Transverse colon (tissue), 4 donors: ENCODE data around the gene LY6G6C. TPM values are rescaled to one million over a fixed set of nuclear protein-coding genes. Genes with fewer than 3 reads are reported as not detected.

Experiments used
- DNase-seq: peaks from one replicate; pipeline ENCODE4 v3.0.0-alpha.2; 2019
- H3K27ac ChIP-seq, 4 donors: fragments of 200-600 bp; sonication (generic); 2 replicates each; pipeline ENCODE4 v1.5.1; 2016 to 2018; ENCODE audit warnings: inconsistent platforms in 4 of 4
- H3K27me3 ChIP-seq: fragments of 200-600 bp; sonication (generic); 2 replicates; pipeline ENCODE4 v1.5.1; 2017; ENCODE audit warnings: inconsistent platforms
- H3K36me3 ChIP-seq, 4 donors: fragments of 200-600 bp; sonication (generic); 2 replicates each; pipeline ENCODE4 v1.5.1; 2017 to 2019; ENCODE audit warnings: inconsistent platforms in 4 of 4
- H3K4me1 ChIP-seq, 4 donors: fragments of 200-600 bp; sonication (generic); 2 replicates each; pipeline ENCODE4 v1.5.1; 2017 to 2020; ENCODE audit warnings: inconsistent platforms in 4 of 4
- H3K4me3 ChIP-seq, 4 donors: fragments of 200-600 bp; sonication (generic); 1 replicate in 1 of 4; 2 replicates in 3 of 4; pipeline versions ENCODE4 v1.5.1 to v1.6.1; 2017 to 2019; ENCODE audit warnings: inconsistent platforms in 4 of 4
- H3K9me3 ChIP-seq, 2 donors: fragments of 200-600 bp; sonication (generic); 2 replicates each; pipeline ENCODE4 v1.5.1; 2017 to 2019; ENCODE audit warnings: inconsistent platforms in 2 of 2
- EP300 ChIP-seq: sonication (generic); formaldehyde crosslinking; IDR thresholded peaks from one replicate; pipeline ENCODE4 v1.6.1; 2017; ENCODE audit warnings: antibody characterized with exemption, low read depth
- POLR2A ChIP-seq: fragments of 450-650 bp; IDR thresholded peaks from one replicate; pipeline ENCODE4 v1.6.1; 2016; ENCODE audit warnings: antibody characterized with exemption, mild to moderate bottlenecking, moderate library complexity
- POLR2AphosphoS5 ChIP-seq, 3 donors: sonication (generic); formaldehyde crosslinking; IDR thresholded peaks; one replicate each; pipeline ENCODE4 v1.6.1; 2016; ENCODE audit warnings: antibody characterized with exemption in 3 of 3
- WGBS, 2 donors: methylation state at CpG; one replicate each; pipeline ENCODE4 v1.1.5; 2018; ENCODE audit warnings: low coverage in 1 of 2; 5-methylcytosine and 5-hydroxymethylcytosine counted together
- in situ Hi-C, 4 donors: fragments of 200-750 bp; cut with MboI; loops; one replicate each; pipeline versions ENCODE4 v1.15.0 to v1.15.1; 2017; ENCODE audit warnings: low sequenced_read_pairs in 3 of 4, low pct_ligation_motif_present in 1 of 4, low pct_unique_long_range_greater_than_20kb in 1 of 4
- intact Hi-C: fragments of 100-400 bp; cut with DNase I; formaldehyde crosslinking; loops from one replicate; pipeline ENCODE4 v1.15.1; 2023; ENCODE audit warnings: low total_unique reads
- total RNA-seq, 4 donors: library from RNA; depleted of rRNA; stranded (reverse); fragments of >200 nt; gene quantifications; one replicate each; pipeline ENCODE4 v1.1.0, GENCODE V29; 2016
- TF ChIP-seq, protein P1 (sequence below), 5 experiments: fragments of 200-600 bp in 3 of 5; fragments of 450-650 bp in 2 of 5; sonication (generic) in 3 of 5; IDR thresholded peaks; 1 replicate in 2 of 5; 2 replicates in 3 of 5; pipeline ENCODE4 v1.5.1; 2016 to 2017; ENCODE audit warnings: antibody characterized with exemption in 5 of 5, inconsistent platforms in 3 of 5, mild to moderate bottlenecking in 2 of 5, moderate library complexity in 1 of 5

The LY6G6C gene
- total RNA-seq, 4 donors from 2014 or later, result not detected

DNA sequence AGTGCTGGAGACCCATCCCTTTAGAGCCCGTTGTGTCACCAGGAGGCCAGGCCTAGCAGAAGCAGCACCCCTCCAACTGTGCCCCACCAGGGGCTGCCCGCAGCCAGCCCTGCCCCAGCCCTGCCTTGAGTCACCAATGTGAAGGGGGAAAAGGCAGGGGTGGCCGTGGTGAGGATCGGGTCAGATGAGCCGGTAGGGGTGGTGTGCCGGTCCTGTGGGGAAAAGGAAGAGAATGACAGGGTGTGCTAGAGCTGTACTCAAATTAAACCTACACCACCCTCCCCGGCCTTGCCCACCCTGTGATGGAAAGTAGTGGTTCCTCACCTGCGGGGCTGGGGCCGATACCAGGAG, 44.0 kb upstream of the LY6G6C start:
- no peak overlapping the region for H3K27ac ChIP-seq
- no peak for DNase-seq
- peaks cover 0 to 15% (median 6%) of the 10 kb centered on the region in 4 donors for H3K4me1 ChIP-seq
- no peak overlapping the region for H3K4me3 ChIP-seq
- TF ChIP-seq POLR2AphosphoS5 (IDR thresholded peaks at IDR 0.05) (no peak), EP300 (no peak), POLR2A (no peak)
- TF ChIP-seq, protein P1, sequence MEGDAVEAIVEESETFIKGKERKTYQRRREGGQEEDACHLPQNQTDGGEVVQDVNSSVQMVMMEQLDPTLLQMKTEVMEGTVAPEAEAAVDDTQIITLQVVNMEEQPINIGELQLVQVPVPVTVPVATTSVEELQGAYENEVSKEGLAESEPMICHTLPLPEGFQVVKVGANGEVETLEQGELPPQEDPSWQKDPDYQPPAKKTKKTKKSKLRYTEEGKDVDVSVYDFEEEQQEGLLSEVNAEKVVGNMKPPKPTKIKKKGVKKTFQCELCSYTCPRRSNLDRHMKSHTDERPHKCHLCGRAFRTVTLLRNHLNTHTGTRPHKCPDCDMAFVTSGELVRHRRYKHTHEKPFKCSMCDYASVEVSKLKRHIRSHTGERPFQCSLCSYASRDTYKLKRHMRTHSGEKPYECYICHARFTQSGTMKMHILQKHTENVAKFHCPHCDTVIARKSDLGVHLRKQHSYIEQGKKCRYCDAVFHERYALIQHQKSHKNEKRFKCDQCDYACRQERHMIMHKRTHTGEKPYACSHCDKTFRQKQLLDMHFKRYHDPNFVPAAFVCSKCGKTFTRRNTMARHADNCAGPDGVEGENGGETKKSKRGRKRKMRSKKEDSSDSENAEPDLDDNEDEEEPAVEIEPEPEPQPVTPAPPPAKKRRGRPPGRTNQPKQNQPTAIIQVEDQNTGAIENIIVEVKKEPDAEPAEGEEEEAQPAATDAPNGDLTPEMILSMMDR (IDR thresholded peaks at IDR 0.05), result no peak
- H3K36me3 ChIP-seq, result no peaks in the 10 kb centered on the region
- intact Hi-C loops (no loop called here), in situ Hi-C loops (loop anchor here in 2 of 4 donors (5.0 to 10.0 kb wide), 2 partner anchors 78 to 81 kb away; partner anchors contain the start of gene LY6G5C (in 1 of the 2))
- H3K9me3 ChIP-seq, result no peaks in the 10 kb centered on the region
- WGBS, 2 donors, result 85 to 86% methylated on average over 5 to 9 of the region's 9 CpGs
- no peaks in the 10 kb centered on the region for H3K27me3 ChIP-seq

DNA sequence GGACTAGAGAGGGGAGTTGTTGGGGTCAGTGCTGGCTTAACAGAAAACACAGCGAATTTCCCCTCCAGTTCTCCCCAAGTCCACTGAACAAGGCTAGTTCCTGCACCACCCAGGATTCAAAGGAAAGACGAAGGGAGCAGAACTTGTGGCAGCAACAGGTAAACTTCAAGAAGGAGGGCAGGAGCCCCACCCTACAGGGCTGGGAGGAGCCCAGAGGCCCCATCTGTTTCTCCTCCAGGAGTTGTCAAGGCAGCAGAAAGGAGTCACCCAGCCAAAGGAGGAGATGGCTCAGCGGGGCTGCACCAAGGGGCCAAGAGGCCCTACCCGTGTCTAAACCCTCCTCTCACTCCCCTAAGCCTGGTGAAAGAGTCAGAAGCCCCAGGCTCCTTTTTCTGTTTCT, 42.7 kb upstream of the LY6G6C start:
- no peak overlapping the region for H3K27ac ChIP-seq
- DNase-seq, result no peak
- intact Hi-C loops (no loop called here), in situ Hi-C loops (loop anchor here in 1 of 4 donors (10.0 kb wide), 1 partner anchor 79 kb away; the partner anchor contains the start of gene LY6G5C)
- 60 to 75% methylated on average over 1 to 4 of the region's 4 CpGs for WGBS, 2 donors
- H3K4me3 ChIP-seq, result no peak overlapping the region
- H3K36me3 ChIP-seq, result no peaks in the 10 kb centered on the region
- no peaks in the 10 kb centered on the region for H3K27me3 ChIP-seq
- TF ChIP-seq EP300, result no peak
- TF ChIP-seq, protein P1 (IDR thresholded peaks at IDR 0.05), result no peak
- no peak for TF ChIP-seq POLR2AphosphoS5 (IDR thresholded peaks at IDR 0.05)
- no peak for TF ChIP-seq POLR2A
- no peaks in the 10 kb centered on the region for H3K9me3 ChIP-seq
- H3K4me1 ChIP-seq, result peaks cover 0 to 10% (median 0%) of the 10 kb centered on the region in 4 donors

DNA sequence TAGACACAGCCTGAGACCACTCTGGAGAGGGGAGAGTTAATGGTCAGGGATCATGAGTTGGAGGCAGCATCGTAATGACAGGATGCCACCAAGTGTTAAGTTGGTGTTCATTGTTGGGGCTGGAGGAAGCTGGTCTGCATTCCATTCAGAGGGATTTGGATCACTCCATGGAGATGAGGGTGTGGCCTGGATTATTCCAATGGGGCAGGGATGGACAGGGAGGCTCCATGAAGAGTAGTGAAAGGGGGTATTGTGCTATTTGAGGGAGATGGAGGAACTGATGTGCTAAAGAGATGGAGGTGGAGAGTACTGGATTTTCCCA, 42.0 kb upstream of the LY6G6C start:
- DNase-seq, result no peak
- Histone ChIP-seq H3K4me1 (peaks cover 0 to 10% (median 0%) of the 10 kb centered on the region in 4 donors), H3K9me3 (no peaks in the 10 kb centered on the region), H3K27me3 (no peaks in the 10 kb centered on the region), H3K4me3 (no peak overlapping the region), H3K36me3 (no peaks in the 10 kb centered on the region), H3K27ac (no peak overlapping the region)
- intact Hi-C loops, result no loop called here
- 17 to 24% methylated on average over 1 of the region's 1 CpG for WGBS, 2 donors
- in situ Hi-C loops, result loop anchor here in 1 of 4 donors (10.0 kb wide), 1 partner anchor 79 kb away; the partner anchor contains the start of gene LY6G5C
- TF ChIP-seq POLR2AphosphoS5 (IDR thresholded peaks at IDR 0.05) (no peak), EP300 (no peak), POLR2A (no peak)
- TF ChIP-seq, protein P1 (IDR thresholded peaks at IDR 0.05), result no peak

DNA sequence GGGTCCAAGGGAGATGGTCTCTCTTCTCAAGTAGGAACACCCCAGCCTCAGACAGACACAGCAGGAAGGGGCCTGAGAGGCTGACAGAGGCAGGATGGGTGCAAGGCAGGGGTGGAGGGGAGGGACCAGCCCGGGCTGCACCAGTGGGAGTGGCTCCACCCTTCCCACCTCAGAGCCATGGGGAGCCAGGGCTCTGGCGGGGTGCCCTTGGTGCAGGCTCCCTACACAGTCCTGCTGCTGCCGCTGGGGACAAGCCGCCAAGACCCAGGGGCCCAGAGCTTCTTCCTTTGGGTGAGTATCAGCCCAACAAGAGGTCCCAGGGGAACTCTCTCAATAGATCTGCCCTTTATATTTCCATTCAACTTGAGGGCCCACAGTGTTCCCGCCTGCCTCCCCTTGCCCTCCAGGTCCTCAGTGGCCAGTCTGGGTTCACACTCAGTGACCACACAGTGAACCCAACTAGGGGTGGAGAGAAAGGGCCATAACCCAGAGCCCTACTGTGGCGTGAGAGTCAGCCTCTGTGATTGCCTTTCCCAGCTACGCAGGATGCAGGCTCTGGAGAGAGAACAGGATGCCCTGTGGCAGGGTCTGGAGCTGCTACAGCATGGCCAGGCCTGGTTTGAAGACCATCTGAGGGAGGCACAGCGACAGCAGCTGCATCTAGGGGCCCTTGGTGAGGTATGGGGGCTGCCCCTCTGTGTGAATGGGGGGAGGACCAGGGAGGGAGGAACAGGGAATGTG, 41.5 kb upstream of the LY6G6C start:
- H3K9me3 ChIP-seq, result no peaks in the 10 kb centered on the region
- no peak for DNase-seq
- H3K4me1 ChIP-seq, result peaks cover 0 to 10% (median 0%) of the 10 kb centered on the region in 4 donors
- H3K36me3 ChIP-seq, result no peaks in the 10 kb centered on the region
- WGBS, 2 donors, result 83% methylated on average over 8 of the region's 8 CpGs; no CpG with 5 or more reads in 1 of the 2 donors
- in situ Hi-C loops, result loop anchor here in 1 of 4 donors (10.0 kb wide), 1 partner anchor 78 kb away; the partner anchor contains the start of gene LY6G5C
- no peaks in the 10 kb centered on the region for H3K27me3 ChIP-seq
- H3K4me3 ChIP-seq, result no peak overlapping the region
- no peak overlapping the region for H3K27ac ChIP-seq
- TF ChIP-seq, protein P1 (IDR thresholded peaks at IDR 0.05), result no peak
- TF ChIP-seq POLR2AphosphoS5 (IDR thresholded peaks at IDR 0.05), result no peak
- no peak for TF ChIP-seq EP300
- TF ChIP-seq POLR2A, result no peak
- intact Hi-C loops, result no loop called here
